GM10847 (cell line): ENCODE results near the gene VASN.

Source experiments
- POLR2A ChIP-seq: IDR thresholded peaks from 2 replicates; pipeline ENCODE4 v1.6.1; 2011; ENCODE audit not compliant: insufficient read length; ENCODE audit errors: extremely low read depth

The VASN gene

GRCh38 chr16:4361033-4361943, 10.4 kb upstream of the VASN start:
- no peak for TF ChIP-seq POLR2A

- no peak for TF ChIP-seq POLR2A
Measured at GRCh38 chr16:4361944-4362311, 9.7 kb upstream of the VASN start.

GRCh38 chr16:4362476-4363135, 9.0 kb upstream of the VASN start:
- no peak for TF ChIP-seq POLR2A

- TF ChIP-seq POLR2A = no peak
Measured at GRCh38 chr16:4364196-4365013, 7.2 kb upstream of the VASN start.

GRCh38 chr16:4365014-4365406, 6.6 kb upstream of the VASN start:
- TF ChIP-seq POLR2A = no peak

GRCh38 chr16:4365615-4366014, 6.0 kb upstream of the VASN start:
- TF ChIP-seq POLR2A = no peak

- TF ChIP-seq POLR2A = no peak
Measured at GRCh38 chr16:4366016-4366415, 5.6 kb upstream of the VASN start.

- TF ChIP-seq POLR2A = no peak
Measured at GRCh38 chr16:4367393-4367856, 4.2 kb upstream of the VASN start.

GRCh38 chr16:4369007-4369733, 2.5 kb upstream of the VASN start:
- TF ChIP-seq POLR2A = no peak

- no peak for TF ChIP-seq POLR2A
Measured at GRCh38 chr16:4370151-4370550, 1.5 kb upstream of the VASN start.

- no peak for TF ChIP-seq POLR2A
Measured at GRCh38 chr16:4370570-4371356, 885 bp upstream of the VASN start.

GRCh38 chr16:4372001-4372577, 441 bp downstream of the VASN start:
- TF ChIP-seq POLR2A = no peak

GRCh38 chr16:4372578-4373355, 1.1 kb downstream of the VASN start:
- no peak for TF ChIP-seq POLR2A

- no peak for TF ChIP-seq POLR2A
Measured at GRCh38 chr16:4373356-4373908, 1.8 kb downstream of the VASN start.
